GM21360 (cell line): ENCODE data around the gene DLGAP5.

Experiments used
- ATAC-seq: cut with Tn5 transposase; IDR thresholded peaks from one replicate; pipeline ENCODE4 v1.9.1; 2021; ENCODE audit warnings: mild to moderate bottlenecking, moderate library complexity; ENCODE audit not compliant: unreplicated experiment

The DLGAP5 gene

GRCh38 chr14:55188686-55189295 is 2.6 kb downstream of the DLGAP5 start:
- no peak for ATAC-seq

- peak; percentile 88 for ATAC-seq
Measured at GRCh38 chr14:55180434-55180833, 11.0 kb downstream of the DLGAP5 start.

- no peak for ATAC-seq
Measured at GRCh38 chr14:55180006-55180405, 11.4 kb downstream of the DLGAP5 start.

- ATAC-seq = no peak
Measured at GRCh38 chr14:55170526-55170925, 20.9 kb downstream of the DLGAP5 start.

- ATAC-seq = no peak
Measured at GRCh38 chr14:55160989-55161388, 30.4 kb downstream of the DLGAP5 start.

- no peak for ATAC-seq
Measured at GRCh38 chr14:55158412-55158811, 33.0 kb downstream of the DLGAP5 start.

GRCh38 chr14:55157080-55157479 is 34.3 kb downstream of the DLGAP5 start:
- no peak for ATAC-seq

GRCh38 chr14:55153951-55154350 is 37.4 kb downstream of the DLGAP5 start:
- no peak for ATAC-seq

- no peak for ATAC-seq
Measured at GRCh38 chr14:55152052-55152753, 39.2 kb downstream of the DLGAP5 start.

GRCh38 chr14:55151601-55152000 is 39.8 kb downstream of the DLGAP5 start:
- ATAC-seq = no peak

GRCh38 chr14:55146425-55146824 is 45.0 kb downstream of the DLGAP5 start:
- no peak for ATAC-seq

- no peak for ATAC-seq
Measured at GRCh38 chr14:55142466-55142865, 48.9 kb downstream of the DLGAP5 start.

- no peak for ATAC-seq
Measured at GRCh38 chr14:55141825-55142224, 49.6 kb downstream of the DLGAP5 start.

GRCh38 chr14:55139696-55140509 is 51.5 kb downstream of the DLGAP5 start:
- no peak for ATAC-seq

- no peak for ATAC-seq
Measured at GRCh38 chr14:55139141-55139540, 52.2 kb downstream of the DLGAP5 start.

- ATAC-seq = no peak
Measured at GRCh38 chr14:55138091-55138490, 53.3 kb downstream of the DLGAP5 start.

- ATAC-seq = no peak
Measured at GRCh38 chr14:55136885-55137786, 54.2 kb downstream of the DLGAP5 start.

GRCh38 chr14:55136241-55136640 is 55.1 kb downstream of the DLGAP5 start:
- ATAC-seq = no peak

- ATAC-seq = no peak
Measured at GRCh38 chr14:55133416-55133815, 58.0 kb downstream of the DLGAP5 start.

GRCh38 chr14:55131370-55132137 is 59.8 kb downstream of the DLGAP5 start:
- no peak for ATAC-seq
